ENCODE measurements around the gene GRAP2.

DNA sequence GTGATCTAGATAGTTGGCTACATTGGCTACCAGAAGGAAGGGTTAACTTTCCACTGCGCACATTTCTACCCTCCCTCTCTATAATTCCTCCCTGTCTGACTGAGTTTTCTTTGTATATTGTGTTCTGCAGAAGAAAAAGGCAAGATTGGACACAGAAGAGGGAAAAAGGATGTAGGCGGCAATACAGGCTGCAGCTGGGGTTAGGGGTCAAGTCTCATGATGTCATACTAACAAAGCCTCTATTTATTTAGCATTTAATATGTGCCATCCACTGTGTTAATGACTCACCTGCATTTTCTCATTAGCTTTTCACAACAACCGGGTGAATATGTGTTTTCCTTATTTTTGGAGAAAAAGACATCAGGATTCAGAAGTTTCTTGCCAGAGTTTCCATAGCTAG, 95.8 kb downstream of the GRAP2 start:
- TF ChIP-seq CTCF (conservative IDR thresholded peaks at IDR 0.05; ENCODE audit: low read depth in 2 of 2) (no peak), EZH2phosphoT487 (IDR thresholded peaks at IDR 0.05; ENCODE audit: unreplicated experiment) (no peak)
